ENCODE measurements around the gene CSNK2A1. TPM values are rescaled to one million over a fixed set of nuclear protein-coding genes. Genes with fewer than 3 reads are reported as not detected.

The CSNK2A1 gene
- total RNA-seq, 1 experiment from 2014 or later: 229 TPM

- no peak within 1 kb of the TSS for H2BK12ac ChIP-seq (ENCODE audit: insufficient read length, low read depth, low read length)
- H4K8ac ChIP-seq (replicated peaks; ENCODE audit: insufficient read length, low read depth, low read length): no peak within 1 kb of the TSS
- H4K20me1 ChIP-seq (ENCODE audit: control insufficient read depth, insufficient read depth, insufficient read length): no peaks in the 10 kb centered on the region
- peaks cover 7 to 8% of the 10 kb centered on the region in 2 experiments for H3K9me3 Mint-ChIP-seq
- no peak within 1 kb of the TSS for H2BK5ac ChIP-seq (ENCODE audit: insufficient read length, low read length)
- H2BK15ac ChIP-seq (ENCODE audit: low read depth, low read length): no peak within 1 kb of the TSS
- H3K56ac ChIP-seq (ENCODE audit: insufficient read length, low read depth, low read length): no peak within 1 kb of the TSS
- H3K4me1 Mint-ChIP-seq: peaks cover 15 to 19% of the 10 kb centered on the region in 2 experiments
- H3K27ac Mint-ChIP-seq: peak within 1 kb of the TSS in 2 of 3 experiments; percentile 3 to 72; a peak in 2 of 7 replicates
- peaks cover under 1% of the 10 kb centered on the region for H3K9me3 ChIP-seq (ENCODE audit: control insufficient read depth, low read depth, low read length)
- H2BK20ac ChIP-seq (ENCODE audit: low read depth, low read length, poor library complexity, severe bottlenecking): no peak within 1 kb of the TSS
- peak; percentile 31; the same call in 2 of the 3 replicates for TF ChIP-seq CTCF (conservative IDR thresholded peaks at IDR 0.05)
- no peak within 1 kb of the TSS for H2AK5ac ChIP-seq (ENCODE audit: insufficient read length, low read length)
- peak within 1 kb of the TSS; percentile 90 for H2AFZ ChIP-seq (ENCODE audit: low read length)
- no peaks in the 10 kb centered on the region for H3K27me3 ChIP-seq (ENCODE audit: insufficient read depth, low read length)
- H3K23me2 ChIP-seq (ENCODE audit: insufficient read length, low read depth, low read length, poor library complexity, severe bottlenecking): peaks cover 6% of the 10 kb centered on the region
- peaks cover 35% of the 10 kb centered on the region for H3K27me3 Mint-ChIP-seq (ENCODE audit: low read depth)
- peak within 1 kb of the TSS; percentile 82 to 91 for H3K4me3 Mint-ChIP-seq
- H4K5ac ChIP-seq (ENCODE audit: insufficient read length, low read depth, low read length): no peak within 1 kb of the TSS
- H3K36me3 Mint-ChIP-seq (ENCODE audit: insufficient read depth in 1 of 3, low read depth in 3 of 3): peaks cover 0 to 2% (median 2%) of the 10 kb centered on the region in 3 experiments; a peak in 4 of 7 replicates
- H3K4ac ChIP-seq (ENCODE audit: low read depth, low read length): no peak within 1 kb of the TSS
- no peak within 1 kb of the TSS for H4K91ac ChIP-seq (ENCODE audit: insufficient read length, low read depth, low read length)
- no peak within 1 kb of the TSS for H3K27ac ChIP-seq (ENCODE audit: insufficient read length, low read depth, low read length)
- peaks cover 4% of the 10 kb centered on the region; the same call in 1 of the 2 replicates for H3K79me2 ChIP-seq (ENCODE audit: insufficient read depth, low read length)
- peak within 1 kb of the TSS; percentile 43 for H3K9ac ChIP-seq (ENCODE audit: extremely low read depth, insufficient read length, low read length)
- no peak within 1 kb of the TSS for H3T11ph ChIP-seq (ENCODE audit: low read length)
- no peak within 1 kb of the TSS for H3K18ac ChIP-seq (ENCODE audit: insufficient read length, low read depth, low read length)
- peak; percentile 83 for DNase-seq
- WGBS (ENCODE audit: extremely low coverage, insufficient read length, low lambda C conversion rate): no CpG with 5 or more reads among the region's 80 CpGs
- H3K4me2 ChIP-seq (ENCODE audit: insufficient read depth, insufficient read length, low read length): peak within 1 kb of the TSS; percentile 62
- H3K79me1 ChIP-seq (ENCODE audit: insufficient read depth, low read depth, low read length, poor library complexity, severe bottlenecking): no peaks in the 10 kb centered on the region
- no peaks in the 10 kb centered on the region; the same call in 1 of the 2 replicates for H3K4me1 ChIP-seq (ENCODE audit: insufficient read depth, low read length)
- H3K14ac ChIP-seq (ENCODE audit: insufficient read depth, low read length): peak within 1 kb of the TSS; percentile 9
- H2BK120ac ChIP-seq (ENCODE audit: low read depth, low read length, poor library complexity, severe bottlenecking): no peak within 1 kb of the TSS
- no peak within 1 kb of the TSS for H3K23ac ChIP-seq (ENCODE audit: insufficient read length, low read depth, low read length)
Observed at GRCh38 chr20:462199-462991, 81.2 kb downstream of the CSNK2A1 start, which contains the start of gene TBC1D20. TSS of gene TBC1D20 (minus strand) at chr20:462533. CDS start at chr20:462405, 128 bp downstream.
